Measurements from ENCODE around the gene NUSAP1.
"Not testable (repeated sequence)": the region's sequence is repeated elsewhere in the genome, so short reads cannot be mapped to it uniquely, and the experiment has no call there.

NUSAP1 gene

DNA sequence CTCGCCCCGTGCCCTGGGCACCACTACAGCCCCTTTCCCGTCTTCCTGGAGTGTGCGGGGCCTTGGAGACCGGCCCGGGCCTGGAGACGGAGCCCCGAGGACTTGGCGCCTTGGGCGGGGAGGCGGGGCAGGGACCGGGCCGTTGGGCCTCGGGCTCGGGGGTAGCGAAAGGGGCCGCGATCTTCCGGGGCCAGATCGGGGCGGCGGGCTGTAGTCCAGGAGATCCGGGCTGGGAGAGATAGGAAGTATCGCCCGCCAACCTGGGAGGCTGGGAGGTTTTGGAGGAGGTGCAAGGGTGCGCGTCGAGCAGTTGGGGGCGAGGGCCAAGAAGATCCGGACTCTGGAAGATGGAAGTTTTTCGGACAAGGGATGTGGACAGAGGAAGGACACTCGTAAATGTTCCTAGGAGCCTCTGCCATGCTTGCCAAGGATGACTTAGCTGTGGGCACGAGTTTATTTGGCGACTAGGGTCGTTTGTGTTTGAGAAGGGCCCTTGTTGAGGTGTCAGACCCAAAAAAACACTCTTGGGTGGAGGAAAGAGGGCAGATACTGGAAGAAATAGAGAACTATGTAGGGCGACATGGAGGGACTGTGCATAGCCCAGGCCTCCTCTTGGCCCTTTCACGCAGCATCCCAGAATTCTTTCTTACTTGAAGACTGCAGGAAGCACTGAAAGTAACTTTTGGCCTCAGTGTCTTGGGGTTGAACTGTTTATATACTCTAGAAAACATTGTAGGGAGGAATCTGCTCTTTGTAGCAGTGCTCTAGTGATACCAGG is 84.9 kb downstream of the NUSAP1 start:
- no peak for TF ChIP-seq POLR2A (IDR thresholded peaks at IDR 0.05; ENCODE audit: low read depth, low read length)
- no peak for TF ChIP-seq TAF1 (IDR thresholded peaks at IDR 0.05; ENCODE audit: borderline replicate concordance, low read depth, low read length)
- TF ChIP-seq POLR2AphosphoS5 (IDR thresholded peaks at IDR 0.05; ENCODE audit: low read depth, low read length), result no peak
- FAIRE-seq (peak; percentile 70), DNase-seq (ENCODE audit: insufficient read length) (peak; percentile 39)

DNA sequence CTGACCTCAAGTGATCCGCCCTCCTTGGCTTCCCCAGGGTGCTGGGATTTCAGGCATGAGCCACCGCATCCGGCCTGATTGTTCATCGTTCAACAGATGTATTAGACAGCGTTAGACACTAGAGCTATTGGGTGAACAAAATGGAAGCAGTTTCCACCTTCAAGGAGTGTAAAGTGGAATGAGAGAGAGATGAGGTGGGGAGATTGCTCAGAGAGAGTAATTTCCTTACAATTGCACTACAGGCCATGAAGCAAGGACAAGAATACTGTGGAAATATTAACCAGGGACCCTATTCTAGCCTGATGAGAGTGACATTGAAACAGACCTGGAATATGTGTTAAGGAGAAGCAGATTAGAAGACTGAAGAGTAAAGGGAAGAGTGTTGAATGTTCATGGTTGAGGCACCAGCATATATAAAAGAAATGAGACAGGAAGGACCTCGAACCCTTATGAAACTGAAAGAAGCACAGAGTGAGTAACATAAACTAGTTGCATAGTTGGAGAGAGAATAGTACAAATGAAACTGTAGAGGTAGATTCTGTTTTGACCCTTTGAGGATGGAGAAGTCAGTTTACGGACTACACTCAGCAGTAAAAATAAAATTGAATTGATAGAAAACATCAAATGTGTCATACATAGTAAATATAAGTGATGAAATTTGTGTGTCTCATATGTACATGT is 91.4 kb downstream of the NUSAP1 start:
- peak; percentile 90 for FAIRE-seq

DNA sequence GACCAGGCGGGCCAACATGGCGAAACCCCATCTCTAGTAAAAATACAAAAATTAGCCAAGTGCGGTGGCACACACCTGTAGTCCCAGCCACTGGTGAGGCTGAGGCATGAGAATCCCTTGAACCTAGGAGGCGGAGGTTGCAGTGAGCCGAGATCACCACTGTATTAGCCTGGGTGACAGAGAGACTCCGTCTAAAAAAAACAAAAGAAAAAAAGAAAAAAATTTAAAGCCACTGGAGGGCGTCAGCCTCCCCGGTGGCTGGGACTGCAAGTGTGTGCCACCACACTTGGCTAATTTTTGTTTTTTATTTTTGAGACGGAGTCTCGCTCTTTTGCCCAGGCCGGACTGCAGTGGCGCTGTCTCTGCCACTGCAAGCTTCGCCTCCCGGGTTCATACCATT is 92.1 kb downstream of the NUSAP1 start:
- TF ChIP-seq POLR2A (IDR thresholded peaks at IDR 0.05; ENCODE audit: low read depth, low read length) (no peak), TAF1 (IDR thresholded peaks at IDR 0.05; ENCODE audit: borderline replicate concordance, low read depth, low read length) (no peak), POLR2AphosphoS5 (IDR thresholded peaks at IDR 0.05; ENCODE audit: low read depth, low read length) (no peak)
- DNase-seq (ENCODE audit: insufficient read length) (no peak), FAIRE-seq (no peak)

More for the DNA sequence above, 91.4 kb downstream of the NUSAP1 start:
- DNase-seq (ENCODE audit: insufficient read length), result peak; percentile 31
- TF ChIP-seq POLR2AphosphoS5 (IDR thresholded peaks at IDR 0.05; ENCODE audit: low read depth, low read length) (no peak), POLR2A (IDR thresholded peaks at IDR 0.05; ENCODE audit: low read depth, low read length) (no peak), TAF1 (IDR thresholded peaks at IDR 0.05; ENCODE audit: borderline replicate concordance, low read depth, low read length) (no peak)

DNA sequence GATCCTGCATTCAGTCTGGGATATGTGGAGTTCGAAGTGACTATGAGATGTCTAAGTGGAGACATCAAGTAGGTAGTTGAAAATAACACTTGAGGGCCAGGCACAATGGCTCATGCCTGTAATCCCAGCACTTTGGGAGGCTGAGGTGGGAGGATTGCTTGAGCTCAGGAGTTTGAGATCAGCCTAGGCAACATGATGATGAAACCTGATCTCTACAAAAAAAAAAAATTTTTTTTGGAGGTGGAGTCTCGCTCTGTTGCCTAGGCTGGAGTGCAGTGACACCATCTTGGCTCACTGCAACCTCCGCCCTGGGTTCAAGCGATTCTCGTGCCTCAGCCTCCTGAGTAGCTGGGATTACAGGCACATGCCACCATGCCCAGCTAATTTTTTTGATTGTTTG is 93.2 kb downstream of the NUSAP1 start:
- DNase-seq (ENCODE audit: insufficient read length); FAIRE-seq: not testable (repeated sequence)

DNA sequence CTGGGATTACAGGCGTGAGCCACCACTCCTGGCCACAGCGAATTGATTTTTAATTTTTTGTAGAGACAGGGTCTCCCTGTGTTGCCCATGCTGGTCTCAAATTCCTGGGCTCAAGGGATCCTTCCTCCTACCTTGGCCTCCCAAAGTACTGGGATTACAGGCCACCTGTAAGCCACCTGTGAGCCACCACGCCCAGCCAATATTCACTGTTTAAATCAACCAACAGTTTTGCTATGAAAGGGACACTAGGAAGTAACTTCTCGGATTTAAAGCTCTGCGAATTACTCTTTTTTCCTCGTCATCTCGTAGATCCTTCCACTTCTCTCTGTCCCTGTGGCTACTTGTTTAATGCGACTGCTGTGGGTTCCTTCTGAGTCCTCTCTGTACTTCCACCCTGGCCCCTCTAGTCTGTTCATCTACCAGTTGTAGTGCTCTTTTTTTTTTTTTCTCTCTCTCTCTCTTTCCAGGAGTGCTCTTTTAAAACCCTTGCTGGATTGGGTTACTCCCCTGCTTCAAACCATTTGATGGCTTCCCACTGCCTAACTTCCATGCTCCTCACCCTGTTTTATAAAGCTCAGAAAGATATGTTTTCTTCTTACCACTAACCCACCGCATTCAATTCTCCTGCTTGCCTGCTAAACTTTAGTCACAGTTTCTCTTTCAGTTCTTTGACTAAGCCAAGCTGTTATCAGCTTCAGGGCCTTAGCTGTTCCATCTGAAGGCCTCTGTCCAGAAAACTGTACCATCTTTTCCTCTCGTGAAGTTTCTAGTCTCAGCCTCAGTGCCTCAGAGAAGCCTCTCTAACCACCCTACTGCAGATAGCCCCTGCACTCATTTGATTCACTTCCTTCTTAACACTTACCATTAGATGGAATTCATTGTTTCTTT is 96.6 kb downstream of the NUSAP1 start:
- FAIRE-seq, result peak; percentile 48
- peak; percentile 25 for DNase-seq (ENCODE audit: insufficient read length)
- TF ChIP-seq TAF1 (IDR thresholded peaks at IDR 0.05; ENCODE audit: borderline replicate concordance, low read depth, low read length), result no peak
- no peak for TF ChIP-seq POLR2A (IDR thresholded peaks at IDR 0.05; ENCODE audit: low read depth, low read length)
- no peak for TF ChIP-seq POLR2AphosphoS5 (IDR thresholded peaks at IDR 0.05; ENCODE audit: low read depth, low read length)
